H1 (cell line): ENCODE data around the gene CTSL. TPM values are rescaled to one million over a fixed set of nuclear protein-coding genes. Genes with fewer than 3 reads are reported as not detected.
A peak's percentile ranks its signal among the peaks of the same experiment; 100 is the strongest.

Source experiments
- CTCF ChIA-PET: fragments of 300-600 bp; sonication (Branson Sonifier 250); formaldehyde crosslinking; loops from one replicate; lab custom pipeline; 2021; ENCODE audit not compliant: partially characterized antibody; lab: Charles Lee
- POLR2A ChIA-PET: fragments of 300-600 bp; sonication (Branson Sonifier 250); formaldehyde crosslinking; loops from one replicate; lab custom pipeline; 2021; ENCODE audit warnings: inconsistent platforms; ENCODE audit not compliant: partially characterized antibody; lab: Charles Lee
- DNase-seq, 2 experiments: peaks; one replicate each; pipeline versions ENCODE4 v3.0.0 to v3.0.0-alpha.2; 2010 to 2022; ENCODE audit warnings: low spot score in 2 of 2, low read depth in 1 of 2, mixed read lengths in 1 of 2
- FAIRE-seq: peaks from 2 replicates; lab custom pipeline; 2011; peaks lifted over from hg19 to GRCh38; lab: Jason Lieb, UNC
- H2AFZ ChIP-seq: 2 replicates; pipeline ENCODE4 v1.8.1; 2012; ENCODE audit warnings: low read length, inconsistent platforms
- H2AK5ac ChIP-seq: 2 replicates; pipeline ENCODE4 v1.6.1; 2013; ENCODE audit warnings: low read depth, low read length
- H2BK120ac ChIP-seq: replicated peaks from 2 replicates; pipeline ENCODE3; 2013; ENCODE audit warnings: low read depth, low read length, inconsistent platforms
- H2BK12ac ChIP-seq: 2 replicates; pipeline ENCODE4 v1.6.1; 2013; ENCODE audit warnings: low read depth, low read length
- H2BK15ac ChIP-seq: 2 replicates; pipeline ENCODE4 v1.6.1; 2013; ENCODE audit warnings: low read length
- H2BK20ac ChIP-seq: 2 replicates; pipeline ENCODE4 v1.6.1; 2013; ENCODE audit warnings: low read length
- H2BK5ac ChIP-seq: 2 replicates; pipeline ENCODE4 v1.6.1; 2013; ENCODE audit warnings: low read depth, low read length
- H3K14ac ChIP-seq: 2 replicates; pipeline ENCODE4 v1.6.1; 2013; ENCODE audit warnings: inconsistent platforms; ENCODE audit not compliant: insufficient read length
- H3K18ac ChIP-seq: 2 replicates; pipeline ENCODE4 v1.6.1; 2013; ENCODE audit warnings: low read length; ENCODE audit errors: extremely low read depth
- H3K23ac ChIP-seq: 2 replicates; pipeline ENCODE4 v1.6.1; 2013; ENCODE audit warnings: inconsistent platforms; ENCODE audit not compliant: insufficient read length
- H3K23me2 ChIP-seq: 2 replicates; pipeline ENCODE4 v1.6.1; 2013; ENCODE audit warnings: low read depth, low read length
- H3K27ac ChIP-seq: 2 replicates; pipeline ENCODE4 v1.6.1; 2011; ENCODE audit warnings: low read depth, low read length, inconsistent platforms
- H3K27me3 ChIP-seq, 4 experiments: replicated peaks in 1 of 4; 1 replicate in 1 of 4; 2 replicates in 3 of 4; pipeline versions ENCODE4 v1.6.1 to v1.8.1; 2011 to 2013; ENCODE audit warnings: low read length in 3 of 4, mild to moderate bottlenecking in 3 of 4, inconsistent platforms in 2 of 4, mixed read lengths in 2 of 4, moderate library complexity in 1 of 4; ENCODE audit not compliant: control insufficient read depth in 3 of 4, insufficient read depth in 3 of 4; ENCODE audit errors: extremely low read depth in 1 of 4
- H3K36me3 ChIP-seq, 4 experiments: 2 replicates each; pipeline versions ENCODE4 v1.6.1 to v1.8.1; 2011 to 2013; ENCODE audit warnings: mild to moderate bottlenecking in 4 of 4, low read length in 3 of 4, moderate library complexity in 2 of 4, control low read depth in 1 of 4, inconsistent platforms in 1 of 4; ENCODE audit not compliant: insufficient read depth in 4 of 4, control insufficient read depth in 2 of 4
- H3K4ac ChIP-seq: replicated peaks from 2 replicates; pipeline ENCODE3; 2013; ENCODE audit warnings: low read length, low read depth, mixed read lengths, inconsistent platforms; ENCODE audit not compliant: insufficient read length
- H3K4me1 ChIP-seq, 4 experiments: replicated peaks in 1 of 4; 1 replicate in 1 of 4; 2 replicates in 3 of 4; pipeline versions ENCODE4 v1.6.1 to v1.8.1; 2011 to 2013; ENCODE audit warnings: low read length in 3 of 4, inconsistent platforms in 2 of 4, mixed read lengths in 1 of 4; ENCODE audit not compliant: insufficient read depth in 4 of 4, control insufficient read depth in 3 of 4
- H3K4me2 ChIP-seq, 2 experiments: 2 replicates each; pipeline versions ENCODE4 v1.6.1 to v1.8.1; 2011 to 2013; ENCODE audit warnings: low read depth in 2 of 2, low read length in 2 of 2, control low read depth in 1 of 2, inconsistent platforms in 1 of 2, mild to moderate bottlenecking in 1 of 2; ENCODE audit not compliant: insufficient read depth in 1 of 2
- H3K4me3 ChIP-seq, 4 experiments: fragments of 200-600, 300-600 bp in 1 of 4; sonication (generic), shearing (Covaris generic), sonication (Bioruptor Twin) in 1 of 4; 2 replicates each; pipeline versions ENCODE4 v1.5.1 to v1.8.1; 2011 to 2016; ENCODE audit warnings: low read length in 4 of 4, low read depth in 3 of 4, control low read depth in 2 of 4, inconsistent platforms in 2 of 4, mild to moderate bottlenecking in 2 of 4, mixed read lengths in 1 of 4, moderate library complexity in 1 of 4; ENCODE audit not compliant: insufficient read depth in 2 of 4; ENCODE audit errors: extremely low read depth in 1 of 4
- H3K56ac ChIP-seq: replicated peaks from 2 replicates; pipeline ENCODE3; 2013; ENCODE audit warnings: low read depth, mild to moderate bottlenecking, mixed read lengths, low read length, inconsistent platforms; ENCODE audit not compliant: insufficient read length
- H3K79me1 ChIP-seq: 2 replicates; pipeline ENCODE4 v1.6.1; 2013; ENCODE audit warnings: low read depth, low read length, control low read depth
- H3K79me2 ChIP-seq, 2 experiments: 2 replicates each; pipeline versions ENCODE4 v1.6.1 to v1.8.1; 2012 to 2013; ENCODE audit warnings: low read length in 2 of 2, mild to moderate bottlenecking in 2 of 2, inconsistent platforms in 1 of 2; ENCODE audit not compliant: insufficient read depth in 2 of 2, control insufficient read depth in 1 of 2
- H3K9ac ChIP-seq, 4 experiments: replicated peaks in 1 of 4; 1 replicate in 1 of 4; 2 replicates in 3 of 4; pipeline versions ENCODE4 v1.6.1 to v1.8.1; 2011 to 2013; ENCODE audit warnings: low read depth in 3 of 4, low read length in 3 of 4, control low read depth in 2 of 4, mild to moderate bottlenecking in 2 of 4, moderate library complexity in 2 of 4, inconsistent platforms in 1 of 4; ENCODE audit errors: extremely low read depth in 1 of 4
- H3K9me3 ChIP-seq, 2 experiments: 2 replicates each; pipeline versions ENCODE4 v1.6.1 to v1.8.1; 2012 to 2013; ENCODE audit warnings: mild to moderate bottlenecking in 2 of 2, moderate library complexity in 2 of 2, control low read depth in 1 of 2, inconsistent platforms in 1 of 2, low read depth in 1 of 2, low read length in 1 of 2, mixed read lengths in 1 of 2; ENCODE audit not compliant: insufficient read depth in 2 of 2
- H4K20me1 ChIP-seq, 2 experiments: replicated peaks in 1 of 2; 2 replicates each; pipeline versions ENCODE3 to v1.8.1; 2011 to 2013; ENCODE audit warnings: inconsistent platforms in 2 of 2, low read length in 2 of 2, mild to moderate bottlenecking in 1 of 2; ENCODE audit not compliant: insufficient read depth in 2 of 2, control insufficient read depth in 1 of 2
- H4K5ac ChIP-seq: 2 replicates; pipeline ENCODE4 v1.6.1; 2013; ENCODE audit warnings: low read length, low read depth, mixed read lengths, inconsistent platforms; ENCODE audit not compliant: insufficient read length
- H4K8ac ChIP-seq: 2 replicates; pipeline ENCODE4 v1.8.0; 2013; ENCODE audit warnings: mild to moderate bottlenecking, moderate library complexity, low read length, inconsistent platforms; ENCODE audit not compliant: insufficient read depth; ENCODE audit errors: extremely low read depth
- H4K91ac ChIP-seq: replicated peaks from 2 replicates; pipeline ENCODE3; 2013; ENCODE audit warnings: low read length, mixed read lengths, inconsistent platforms; ENCODE audit not compliant: insufficient read length
- CEBPB ChIP-seq: IDR thresholded peaks from 2 replicates; pipeline ENCODE4 v1.6.1; 2012; ENCODE audit warnings: low read depth, low read length
- JUN ChIP-seq: IDR thresholded peaks from 2 replicates; pipeline ENCODE4 v1.6.1; 2011; ENCODE audit warnings: low read depth, mild to moderate bottlenecking, improper control_type of control experiment, low read length
- JUND ChIP-seq: IDR thresholded peaks from 2 replicates; pipeline ENCODE4 v1.6.1; 2011; ENCODE audit warnings: mild to moderate bottlenecking, improper control_type of control experiment, low read length
- NANOG ChIP-seq: IDR thresholded peaks from 2 replicates; pipeline ENCODE4 v1.6.1; 2011; ENCODE audit warnings: low read length, low read depth, mild to moderate bottlenecking, inconsistent platforms; ENCODE audit not compliant: insufficient read depth, poor library complexity, severe bottlenecking
- POLR2AphosphoS5 ChIP-seq: IDR thresholded peaks from 2 replicates; pipeline ENCODE4 v1.6.1; 2011; ENCODE audit warnings: low read depth, low read length
- SP4 ChIP-seq: IDR thresholded peaks from 2 replicates; pipeline ENCODE4 v1.6.1; 2012; ENCODE audit warnings: low read length, inconsistent platforms
- WGBS, 2 experiments: shearing (Covaris generic) in 1 of 2; methylation state at CpG; one replicate each; pipeline versions ENCODE4 v1.1.6 to v1.1.7; 2013 to 2015; ENCODE audit warnings: low lambda C conversion rate in 2 of 2, mixed read lengths in 2 of 2, inconsistent platforms in 1 of 2, low coverage in 1 of 2, missing lambda C conversion rate in 1 of 2; ENCODE audit not compliant: insufficient replicate concordance in 2 of 2, insufficient coverage in 1 of 2, insufficient read length in 1 of 2; ENCODE audit errors: extremely low coverage in 1 of 2, missing lambda C conversion rate in 1 of 2; 5-methylcytosine and 5-hydroxymethylcytosine counted together
- polyA plus RNA-seq, 7 experiments: library from polyadenylated mRNA; depleted of rRNA in 3 of 7; stranded (reverse) in 5 of 7; unstranded in 2 of 7; fragments of >200 nt in 5 of 7; fragments of 200-250 nt in 2 of 7; gene quantifications; 1 replicate in 5 of 7; 2 replicates in 1 of 7; 4 replicates in 1 of 7; pipeline versions ENCODE4 v1.2.1 to v1.2.3, GENCODE V29; 2011 to 2013; ENCODE audit warnings: missing spikeins in 2 of 7, mixed read lengths in 2 of 7
- total RNA-seq: library from RNA; stranded (reverse); fragmentation: NEBNext Ultra II Directional; extraction: Animal tissue kit (Norgen Biotek cat#: 25700); gene quantifications from 2 replicates; pipeline ENCODE4 v1.2.1, GENCODE V29; 2021

The CTSL gene
- total and polyA plus RNA-seq, 2 of the 8 experiments (the other 6 are each of a cell fraction or from before 2014, with no cell fraction given): 34.2 to 38.2 TPM

GRCh38 chr9:87714819-87715218, 11.1 kb upstream of the CTSL start:
- H3K4ac ChIP-seq: no peak overlapping the region
- H3K23me2 ChIP-seq: peaks cover 6% of the 10 kb centered on the region; the same call in 1 of the 2 replicates
- no peak overlapping the region for H4K91ac ChIP-seq
- no peaks in the 10 kb centered on the region for H3K79me1 ChIP-seq
- H3K56ac ChIP-seq: no peak overlapping the region
- no peaks in the 10 kb centered on the region for H3K9me3 ChIP-seq
- ChIA-PET CTCF (interaction anchor here (0.6 to 1.6 kb wide), 4 partner anchors 78 to 136 kb away, joined by 4 to 6 read pairs (median 4); no protein-coding TSS in a partner anchor), POLR2A (no interaction called here)
- no peak overlapping the region for H2AK5ac ChIP-seq
- no peak for DNase-seq
- H4K5ac ChIP-seq: no peak overlapping the region
- no peak overlapping the region for H3K4me3 ChIP-seq
- H2BK12ac ChIP-seq: no peak overlapping the region
- no peaks in the 10 kb centered on the region; a peak in 2 of 7 replicates for H3K4me1 ChIP-seq
- H4K8ac ChIP-seq: no peak overlapping the region
- no peaks in the 10 kb centered on the region for H3K36me3 ChIP-seq
- H3K27me3 ChIP-seq: no peaks in the 10 kb centered on the region
- TF ChIP-seq JUND: no peak
- TF ChIP-seq NANOG: no peak
- TF ChIP-seq POLR2AphosphoS5: no peak
- peak; percentile 39; the same call in 1 of the 2 replicates for TF ChIP-seq CEBPB
- TF ChIP-seq JUN: no peak
- TF ChIP-seq SP4: no peak
- TF ChIP-seq, all 59 proteins: peak for 1
- Histone ChIP-seq H2BK5ac (no peak overlapping the region), H3K9ac (no peak overlapping the region), H3K4me2 (no peak overlapping the region), H3K14ac (no peak overlapping the region), H3K79me2 (no peaks in the 10 kb centered on the region), H3K27ac (no peak overlapping the region), H2BK15ac (no peak overlapping the region), H2AFZ (no peak overlapping the region), H4K20me1 (peaks cover 0 to 5% of the 10 kb centered on the region in 2 experiments), H3K23ac (no peak overlapping the region), H3K18ac (no peak overlapping the region), H2BK120ac (no peak overlapping the region), H2BK20ac (no peak overlapping the region)
- no peak for FAIRE-seq
- 92% methylated on average over 2 of the region's 2 CpGs; no CpG with 5 or more reads in 1 of the 2 experiments for WGBS, 2 experiments
